Endodermal cell (in vitro differentiated cells): ENCODE measurements around the gene GJC1. TPM values are rescaled to one million over a fixed set of nuclear protein-coding genes. Genes with fewer than 3 reads are reported as not detected.
A peak's percentile ranks its signal among the peaks of the same experiment; 100 is the strongest.

ENCODE experiments used
- DNase-seq: peaks from one replicate; pipeline ENCODE4 v3.0.0-alpha.2; 2017
- H3K27ac ChIP-seq: 2 replicates; pipeline ENCODE4 v1.5.1; 2013; ENCODE audit warnings: mild to moderate bottlenecking, low read depth, low read length, moderate library complexity
- H3K27me3 ChIP-seq: 2 replicates; pipeline ENCODE4 v1.6.1; 2013; ENCODE audit warnings: mild to moderate bottlenecking, low read length, moderate library complexity; ENCODE audit not compliant: insufficient read depth, control insufficient read depth, poor library complexity, severe bottlenecking
- H3K36me3 ChIP-seq: 2 replicates; pipeline ENCODE4 v1.7.0; 2013; ENCODE audit warnings: mild to moderate bottlenecking, low read length, moderate library complexity; ENCODE audit not compliant: control insufficient read depth, insufficient read depth
- H3K4me1 ChIP-seq: one replicate; pipeline ENCODE4 v1.7.0; 2013; ENCODE audit warnings: low read length; ENCODE audit not compliant: control insufficient read depth, insufficient read depth
- H3K4me3 ChIP-seq: 2 replicates; pipeline ENCODE4 v1.5.1; 2013; ENCODE audit warnings: mild to moderate bottlenecking, low read length, moderate library complexity
- H3K9ac ChIP-seq: 2 replicates; pipeline ENCODE4 v1.6.1; 2013; ENCODE audit warnings: mild to moderate bottlenecking, low read length, moderate library complexity; ENCODE audit not compliant: poor library complexity, severe bottlenecking; ENCODE audit errors: extremely low read depth
- H3K9me3 ChIP-seq: 2 replicates; pipeline ENCODE4 v1.6.1; 2013; ENCODE audit warnings: mild to moderate bottlenecking, low read length, moderate library complexity; ENCODE audit not compliant: control insufficient read depth
- H3K27ac Mint-ChIP-seq: 2 replicates; pipeline ENCODE4 v1.8.0; 2020; ENCODE audit warnings: mixed read lengths
- H3K27me3 Mint-ChIP-seq: 2 replicates; pipeline ENCODE4 v1.8.0; 2021; ENCODE audit warnings: mild to moderate bottlenecking, mixed read lengths; ENCODE audit not compliant: insufficient read depth
- H3K36me3 Mint-ChIP-seq: 2 replicates; pipeline ENCODE4 v1.8.0; 2020; ENCODE audit warnings: low read depth, mixed read lengths
- H3K4me1 Mint-ChIP-seq: 2 replicates; pipeline ENCODE4 v1.8.0; 2020; ENCODE audit warnings: mixed read lengths
- H3K4me3 Mint-ChIP-seq: 2 replicates; pipeline ENCODE4 v1.8.0; 2020; ENCODE audit warnings: mild to moderate bottlenecking, moderate library complexity, mixed read lengths
- H3K9me3 Mint-ChIP-seq: 2 replicates; pipeline ENCODE4 v1.8.0; 2020; ENCODE audit warnings: mild to moderate bottlenecking, mixed read lengths
- WGBS, 2 experiments: methylation state at CpG; one replicate each; pipeline versions ENCODE4 v1.1.5 to v1.1.7; 2013; ENCODE audit warnings: missing lambda C conversion rate in 2 of 2, mixed read lengths in 1 of 2; ENCODE audit not compliant: insufficient coverage in 1 of 2, insufficient read length in 1 of 2; 5-methylcytosine and 5-hydroxymethylcytosine counted together
- total RNA-seq, 2 donors: library from RNA; stranded (reverse); fragmentation: NEBNext Ultra II Directional in 1 of 2; extraction: Animal tissue kit (Norgen Biotek cat#: 25700) in 1 of 2; gene quantifications; 2 replicates in 1 of 2; 3 replicates in 1 of 2; pipeline ENCODE4 v1.2.1, GENCODE V29; 2021
- TF ChIP-seq, protein P1 (sequence below): fragments of 200-600 bp; sonication (generic); conservative IDR thresholded peaks from 2 replicates; pipeline ENCODE4 v1.5.0; 2021; ENCODE audit warnings: antibody characterized with exemption, mild to moderate bottlenecking

The GJC1 gene
- total RNA-seq, 2 donors from 2014 or later, result 81.9 to 108 TPM

DNA sequence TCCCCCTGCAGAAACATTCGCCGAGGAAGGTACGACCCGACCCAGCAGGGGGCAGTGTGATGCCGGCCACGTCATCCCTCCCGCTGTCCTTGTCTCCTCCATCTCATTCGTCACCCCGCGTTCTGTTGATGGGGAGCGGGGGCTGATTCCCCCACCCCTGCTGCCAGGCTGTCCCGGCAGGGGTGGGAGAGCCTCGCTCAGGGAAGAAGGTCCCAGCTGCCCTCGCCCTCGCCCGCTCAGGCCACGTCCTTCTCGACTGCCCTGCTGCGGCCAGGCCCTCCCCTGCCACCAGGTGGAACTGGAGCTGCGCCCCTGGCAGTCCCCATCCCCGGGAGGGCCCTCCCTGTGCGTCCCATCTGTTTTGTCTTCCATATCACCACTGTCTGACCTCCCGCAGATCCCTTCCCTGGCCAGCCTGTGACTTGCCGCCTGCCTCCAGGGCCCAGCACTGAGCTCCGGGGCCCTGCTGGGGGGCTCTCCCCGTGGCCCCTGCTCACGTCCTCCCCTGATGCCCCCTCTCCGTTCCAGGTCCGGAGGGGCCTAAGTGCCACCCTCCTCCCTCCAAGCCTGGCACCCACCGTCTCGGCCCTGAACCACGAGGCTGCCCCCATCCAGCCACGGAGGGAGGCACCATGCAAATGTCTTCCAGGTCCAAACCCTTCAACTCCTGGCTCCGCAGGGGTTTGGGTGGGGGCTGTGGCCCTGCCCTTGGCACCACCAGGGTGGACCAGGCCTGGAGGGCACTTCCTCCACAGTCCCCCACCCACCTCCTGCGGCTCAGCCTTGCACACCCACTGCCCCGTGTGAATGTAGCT, 50.7 kb downstream of the GJC1 start:
- 39 to 52% methylated on average over 11 to 36 of the region's 36 CpGs for WGBS, 2 experiments
- H3K9me3 ChIP-seq, result no peaks in the 10 kb centered on the region
- no peaks in the 10 kb centered on the region for H3K36me3 Mint-ChIP-seq

DNA sequence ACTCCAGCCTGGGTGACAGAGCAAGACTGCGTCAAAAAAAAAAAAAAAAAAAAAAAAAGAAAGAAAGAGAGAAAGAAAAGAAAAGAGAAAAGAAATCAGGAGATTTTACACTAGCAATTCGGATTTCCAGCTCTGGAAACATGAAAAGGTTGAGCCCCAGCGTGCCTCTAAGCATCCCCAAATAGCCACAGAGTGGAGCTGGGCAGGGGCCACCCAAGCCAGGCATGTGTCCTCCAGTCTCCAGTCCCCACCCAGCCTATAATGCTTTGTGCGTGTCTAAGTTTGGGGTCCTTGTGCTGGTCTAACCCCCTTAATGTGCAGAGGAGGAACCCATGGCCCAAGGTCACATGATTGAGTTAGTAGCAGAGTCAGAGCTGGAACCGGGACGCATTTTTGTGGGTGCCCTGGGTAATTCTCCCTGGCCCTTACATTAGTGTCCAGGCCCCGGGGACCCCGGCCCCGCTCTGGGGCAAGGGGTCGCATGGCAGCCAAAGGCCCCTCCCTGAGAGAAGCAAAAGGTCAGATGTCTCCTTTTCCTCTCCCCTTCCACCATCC, 51.4 kb downstream of the GJC1 start:
- Histone ChIP-seq H3K9me3 (no peaks in the 10 kb centered on the region), H3K4me3 (peak overlapping the region; percentile 69), H3K27me3 (peaks cover 16% of the 10 kb centered on the region), H3K36me3 (no peaks in the 10 kb centered on the region), H3K27ac (no peak overlapping the region), H3K4me1 (peaks cover 4% of the 10 kb centered on the region), H3K9ac (no peak overlapping the region)
- peaks cover 8% of the 10 kb centered on the region for H3K4me1 Mint-ChIP-seq
- no peaks in the 10 kb centered on the region for H3K36me3 Mint-ChIP-seq
- H3K9me3 Mint-ChIP-seq, result no peaks in the 10 kb centered on the region
- 58 to 78% methylated on average over 5 to 10 of the region's 10 CpGs for WGBS, 2 experiments
- H3K27me3 Mint-ChIP-seq, result peaks cover 34% of the 10 kb centered on the region
- TF ChIP-seq, protein P1, sequence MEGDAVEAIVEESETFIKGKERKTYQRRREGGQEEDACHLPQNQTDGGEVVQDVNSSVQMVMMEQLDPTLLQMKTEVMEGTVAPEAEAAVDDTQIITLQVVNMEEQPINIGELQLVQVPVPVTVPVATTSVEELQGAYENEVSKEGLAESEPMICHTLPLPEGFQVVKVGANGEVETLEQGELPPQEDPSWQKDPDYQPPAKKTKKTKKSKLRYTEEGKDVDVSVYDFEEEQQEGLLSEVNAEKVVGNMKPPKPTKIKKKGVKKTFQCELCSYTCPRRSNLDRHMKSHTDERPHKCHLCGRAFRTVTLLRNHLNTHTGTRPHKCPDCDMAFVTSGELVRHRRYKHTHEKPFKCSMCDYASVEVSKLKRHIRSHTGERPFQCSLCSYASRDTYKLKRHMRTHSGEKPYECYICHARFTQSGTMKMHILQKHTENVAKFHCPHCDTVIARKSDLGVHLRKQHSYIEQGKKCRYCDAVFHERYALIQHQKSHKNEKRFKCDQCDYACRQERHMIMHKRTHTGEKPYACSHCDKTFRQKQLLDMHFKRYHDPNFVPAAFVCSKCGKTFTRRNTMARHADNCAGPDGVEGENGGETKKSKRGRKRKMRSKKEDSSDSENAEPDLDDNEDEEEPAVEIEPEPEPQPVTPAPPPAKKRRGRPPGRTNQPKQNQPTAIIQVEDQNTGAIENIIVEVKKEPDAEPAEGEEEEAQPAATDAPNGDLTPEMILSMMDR, result no peak
- peak overlapping the region; percentile 51 for H3K4me3 Mint-ChIP-seq
- H3K27ac Mint-ChIP-seq, result peak overlapping the region; percentile 61
- DNase-seq, result no peak

More for the DNA sequence above, 50.7 kb downstream of the GJC1 start:
- Histone ChIP-seq H3K36me3 (no peaks in the 10 kb centered on the region), H3K4me3 (peak overlapping the region; percentile 69), H3K27me3 (peaks cover 16% of the 10 kb centered on the region), H3K9ac (peak overlapping the region; percentile 15), H3K4me1 (peaks cover 4% of the 10 kb centered on the region), H3K27ac (no peak overlapping the region)
- DNase-seq, result peak; percentile 96
- peaks cover 8% of the 10 kb centered on the region for H3K4me1 Mint-ChIP-seq
- no peaks in the 10 kb centered on the region for H3K9me3 Mint-ChIP-seq
- TF ChIP-seq, protein P1, result peak; percentile 93
- H3K27me3 Mint-ChIP-seq, result peaks cover 32% of the 10 kb centered on the region
- peak overlapping the region; percentile 51 for H3K4me3 Mint-ChIP-seq
- peak overlapping the region; percentile 61 for H3K27ac Mint-ChIP-seq

DNA sequence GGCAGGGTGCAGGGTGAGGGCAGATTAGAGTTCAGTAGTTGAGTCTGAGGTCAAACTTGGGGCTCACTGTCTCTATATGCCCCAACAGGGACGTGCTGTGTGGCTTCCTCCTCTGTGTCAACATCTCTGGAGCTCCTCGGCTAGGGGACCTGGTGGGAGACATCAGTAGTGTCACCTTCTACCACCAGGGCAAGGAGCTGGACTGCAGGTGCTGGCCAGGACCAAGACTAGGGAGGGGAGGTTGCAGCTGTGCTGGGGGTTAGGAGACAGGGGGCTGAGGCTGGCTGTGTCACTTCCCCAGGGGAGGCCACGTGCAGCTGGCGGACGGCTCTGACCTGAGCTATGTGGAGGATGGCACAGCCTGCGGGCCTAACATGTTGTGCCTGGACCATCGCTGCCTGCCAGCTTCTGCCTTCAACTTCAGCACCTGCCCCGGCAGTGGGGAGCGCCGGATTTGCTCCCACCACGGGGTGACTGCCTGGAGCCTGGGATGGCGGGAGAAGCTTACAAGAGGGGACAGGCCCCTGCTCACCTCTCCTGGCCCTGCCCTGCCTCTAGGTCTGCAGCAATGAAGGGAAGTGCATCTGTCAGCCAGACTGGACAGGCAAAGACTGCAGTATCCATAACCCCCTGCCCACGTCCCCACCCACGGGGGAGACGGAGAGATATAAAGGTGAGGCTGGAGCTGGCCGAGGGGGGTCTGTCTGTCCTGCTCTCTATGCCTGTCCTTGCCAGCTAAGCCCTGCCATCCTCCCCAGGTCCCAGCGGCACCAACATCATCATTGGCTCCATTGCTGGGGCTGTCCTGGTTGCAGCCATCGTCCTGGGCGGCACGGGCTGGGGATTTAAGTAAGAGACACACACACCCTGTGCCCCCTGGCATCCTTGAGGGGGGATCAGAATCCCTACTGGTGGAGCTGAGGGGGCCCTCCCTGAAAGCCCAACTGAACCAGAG, 52.4 kb downstream of the GJC1 start:
- H3K4me3 Mint-ChIP-seq, result no peak overlapping the region
- peaks cover 8% of the 10 kb centered on the region for H3K4me1 Mint-ChIP-seq
- no peak overlapping the region for H3K27ac Mint-ChIP-seq
- no peaks in the 10 kb centered on the region for H3K36me3 Mint-ChIP-seq
- TF ChIP-seq, protein P1, result peak; percentile 28
- Histone ChIP-seq H3K9me3 (no peaks in the 10 kb centered on the region), H3K9ac (no peak overlapping the region), H3K27me3 (peaks cover 16% of the 10 kb centered on the region), H3K4me1 (peaks cover 4% of the 10 kb centered on the region), H3K4me3 (no peak overlapping the region), H3K36me3 (no peaks in the 10 kb centered on the region), H3K27ac (no peak overlapping the region)
- H3K9me3 Mint-ChIP-seq, result no peaks in the 10 kb centered on the region
- H3K27me3 Mint-ChIP-seq, result peaks cover 39% of the 10 kb centered on the region
- 82 to 90% methylated on average over 16 to 20 of the region's 20 CpGs for WGBS, 2 experiments
- DNase-seq, result peak; percentile 72
